Bone marrow (tissue), 2 donors: ENCODE results near the gene MESP2.

ENCODE experiments used
- DNase-seq, 2 donors: peaks; one replicate each; lab custom pipeline; 2025; lab: John Stamatoyannopoulos, UW

The MESP2 gene, protein sequence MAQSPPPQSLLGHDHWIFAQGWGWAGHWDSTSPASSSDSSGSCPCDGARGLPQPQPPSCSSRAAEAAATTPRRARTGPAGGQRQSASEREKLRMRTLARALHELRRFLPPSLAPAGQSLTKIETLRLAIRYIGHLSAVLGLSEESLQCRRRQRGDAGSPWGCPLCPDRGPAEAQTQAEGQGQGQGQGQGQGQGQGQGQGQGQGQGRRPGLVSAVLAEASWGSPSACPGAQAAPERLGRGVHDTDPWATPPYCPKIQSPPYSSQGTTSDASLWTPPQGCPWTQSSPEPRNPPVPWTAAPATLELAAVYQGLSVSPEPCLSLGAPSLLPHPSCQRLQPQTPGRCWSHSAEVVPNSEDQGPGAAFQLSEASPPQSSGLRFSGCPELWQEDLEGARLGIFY

DNA sequence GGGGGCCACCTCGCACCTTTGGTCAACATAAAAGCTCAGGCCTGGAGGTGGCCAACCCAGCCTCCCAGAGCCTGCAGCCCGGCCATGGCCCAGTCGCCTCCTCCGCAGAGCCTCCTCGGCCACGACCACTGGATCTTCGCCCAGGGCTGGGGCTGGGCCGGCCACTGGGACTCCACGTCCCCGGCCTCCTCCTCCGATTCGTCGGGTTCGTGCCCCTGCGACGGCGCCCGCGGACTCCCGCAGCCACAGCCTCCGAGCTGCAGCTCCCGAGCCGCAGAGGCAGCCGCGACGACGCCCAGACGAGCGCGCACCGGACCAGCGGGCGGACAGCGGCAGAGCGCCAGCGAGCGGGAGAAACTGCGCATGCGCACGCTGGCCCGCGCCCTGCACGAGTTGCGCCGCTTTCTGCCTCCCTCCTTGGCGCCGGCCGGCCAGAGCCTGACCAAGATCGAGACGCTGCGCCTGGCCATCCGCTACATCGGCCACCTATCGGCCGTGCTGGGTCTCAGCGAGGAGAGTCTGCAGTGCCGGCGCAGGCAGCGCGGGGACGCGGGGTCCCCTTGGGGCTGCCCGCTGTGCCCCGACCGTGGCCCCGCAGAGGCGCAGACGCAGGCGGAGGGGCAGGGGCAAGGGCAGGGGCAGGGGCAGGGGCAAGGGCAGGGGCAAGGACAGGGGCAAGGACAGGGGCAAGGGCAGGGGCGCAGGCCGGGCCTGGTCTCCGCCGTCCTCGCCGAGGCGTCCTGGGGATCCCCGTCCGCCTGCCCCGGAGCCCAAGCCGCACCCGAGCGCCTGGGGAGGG lies at the start of gene MESP2:
MESP2 (plus strand) TSS at position 59 of the 799 bp plus-strand sequence; CDS start at position 85, 26 bp downstream.
- DNase-seq, result peak in 1 of 2 donors; percentile 46

DNA sequence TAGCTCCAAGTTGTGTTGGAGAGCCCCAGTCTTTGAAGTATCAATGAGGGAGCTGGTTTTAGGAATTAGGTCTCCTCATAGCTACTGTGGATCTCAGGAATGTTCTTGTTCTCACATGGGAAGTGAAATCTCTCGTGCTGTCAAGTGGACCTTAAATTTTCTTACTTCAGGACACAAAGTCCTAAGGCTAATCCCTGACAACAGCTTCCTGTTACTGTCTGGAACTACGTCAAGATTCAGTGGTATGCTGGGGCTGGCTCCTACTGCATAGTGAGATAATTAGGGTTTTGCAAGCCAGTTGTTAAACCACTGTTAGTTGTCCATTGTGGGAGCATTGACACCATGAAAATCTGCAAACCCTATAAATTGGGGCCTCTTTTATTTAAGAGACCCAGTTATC lies 47.9 kb upstream of the MESP2 start:
- DNase-seq, result no peak

DNA sequence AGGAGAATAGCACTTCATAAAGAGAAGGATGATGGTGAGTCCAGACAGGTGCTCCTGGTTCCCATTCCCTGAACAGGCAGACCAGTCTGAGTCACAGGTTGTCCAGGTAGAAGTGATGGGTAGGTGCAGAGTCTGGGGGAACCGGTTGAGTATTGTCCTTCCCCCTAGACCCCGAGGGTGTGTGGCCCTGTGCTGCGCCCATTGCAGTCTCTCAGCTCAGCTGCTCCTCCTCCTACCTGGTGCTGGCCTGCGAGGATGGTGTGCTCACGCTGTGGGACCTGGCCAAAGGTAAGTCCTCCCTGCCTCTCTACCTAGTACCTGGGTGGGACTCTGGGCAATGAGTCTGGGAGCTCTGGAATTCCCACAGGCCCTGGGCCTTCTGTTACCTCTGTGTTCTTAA lies 44.9 kb upstream of the MESP2 start:
- DNase-seq, result no peak

DNA sequence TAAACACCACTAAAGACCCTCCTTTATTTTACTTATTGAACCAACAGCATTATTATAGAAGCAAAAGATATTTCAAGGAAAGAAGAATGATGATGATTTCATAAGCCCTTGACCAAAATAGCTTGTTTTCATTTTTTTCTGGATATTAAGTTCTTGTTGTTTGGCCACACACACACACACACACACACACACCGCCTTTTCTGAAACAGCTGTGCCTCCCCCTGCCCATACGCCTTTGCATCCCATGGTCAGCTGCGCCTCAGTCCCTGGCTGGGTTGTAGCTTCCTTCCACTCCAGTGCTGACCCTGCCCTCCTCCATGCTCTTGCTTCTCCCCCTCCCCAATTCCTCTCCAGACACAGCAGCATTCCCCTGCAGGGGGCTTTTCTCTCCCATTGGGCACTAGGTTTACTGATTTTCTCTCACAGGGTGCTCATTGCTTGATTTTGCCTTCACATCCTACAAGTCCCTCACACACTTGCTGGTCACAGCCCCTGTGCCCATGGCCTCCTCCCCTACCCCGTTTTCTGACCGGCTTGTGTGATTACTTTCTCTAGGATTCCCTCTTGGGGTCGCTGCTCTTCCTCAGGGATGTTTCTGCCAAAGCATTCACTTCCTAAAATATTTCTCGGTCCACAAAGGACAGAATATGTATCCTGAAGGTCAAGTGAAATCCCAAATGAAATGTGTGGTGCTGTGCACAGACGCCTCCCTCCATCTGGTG lies 43.5 kb upstream of the MESP2 start:
- no peak for DNase-seq

DNA sequence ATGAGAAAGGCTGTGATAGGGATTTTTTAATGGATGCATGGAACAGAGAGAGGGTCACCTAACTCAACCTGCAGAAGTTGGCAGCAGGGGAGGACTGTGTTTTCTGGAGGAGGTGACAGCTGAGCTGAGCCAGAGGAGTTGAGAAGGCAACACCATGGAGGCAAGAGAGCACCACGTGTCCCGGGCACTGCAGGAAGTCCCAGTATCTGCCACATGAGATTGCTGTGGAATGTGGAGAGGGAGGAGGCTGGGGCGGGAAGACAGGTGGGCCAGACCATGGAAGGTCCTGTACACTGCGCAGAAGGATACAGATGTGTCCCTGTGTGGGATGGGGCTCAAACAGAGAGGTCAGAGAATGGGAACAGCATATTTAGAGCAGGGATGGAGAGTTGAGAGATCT lies 40.4 kb upstream of the MESP2 start:
- no peak for DNase-seq

DNA sequence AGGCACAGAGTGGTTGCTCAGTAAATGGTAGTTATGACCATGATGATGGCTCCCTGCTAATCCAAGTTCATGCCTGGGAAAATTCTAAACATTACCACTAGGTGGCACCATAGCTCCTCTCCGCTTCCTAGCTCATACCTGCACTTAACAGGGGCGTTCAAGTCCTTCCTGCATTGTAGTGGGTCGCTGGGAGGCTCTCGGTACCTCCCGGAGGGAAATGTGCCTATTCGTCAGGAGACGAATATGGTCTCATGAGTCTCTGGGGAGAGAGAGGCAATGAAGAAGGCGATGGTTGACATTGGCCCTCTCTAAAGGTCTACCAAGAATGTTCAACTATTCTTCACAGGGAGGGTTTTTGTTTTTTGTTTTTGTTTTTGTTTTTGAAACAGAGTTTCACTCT lies 36.0 kb upstream of the MESP2 start:
- DNase-seq, result peak; percentile 6 to 67

DNA sequence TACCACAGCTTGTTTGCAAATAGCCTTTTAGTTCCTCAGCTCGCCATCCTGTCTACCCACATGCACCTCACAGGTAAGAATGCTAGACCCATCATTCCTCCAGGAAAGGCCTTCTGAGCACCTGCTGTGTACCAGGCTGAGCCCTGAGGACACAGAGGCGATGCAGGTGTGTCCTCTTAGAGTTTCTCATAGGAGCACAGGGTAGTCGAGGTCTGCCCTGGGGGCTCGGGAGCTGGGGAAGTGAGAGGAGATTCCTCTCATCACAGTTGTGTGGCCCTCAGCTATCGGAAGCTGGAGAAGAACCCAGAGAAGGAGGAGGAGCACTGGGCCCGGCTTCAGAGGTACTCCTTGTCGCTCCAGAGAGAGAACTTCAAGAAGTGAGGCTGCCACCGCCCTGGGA lies 33.1 kb upstream of the MESP2 start:
- no peak for DNase-seq

DNA sequence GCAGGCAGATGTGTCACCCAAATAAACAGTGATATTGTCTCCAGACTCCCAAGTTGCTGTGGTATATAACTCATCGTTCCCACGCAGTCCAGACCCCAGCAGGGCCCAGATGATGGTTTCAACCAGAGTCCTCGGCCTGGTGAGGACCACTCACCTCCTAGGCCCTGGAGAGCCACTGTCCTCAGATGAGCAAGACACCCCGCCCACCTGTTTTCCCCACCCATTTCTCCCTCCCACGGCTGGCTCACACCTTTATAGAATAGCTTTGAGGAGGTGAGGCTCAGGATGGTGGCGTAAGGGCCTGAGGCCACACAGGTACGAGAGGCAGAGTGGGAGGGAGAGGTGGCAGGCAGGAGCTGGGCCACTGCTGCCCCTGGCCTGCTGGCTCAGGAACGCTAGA lies 32.5 kb upstream of the MESP2 start:
- no peak for DNase-seq

DNA sequence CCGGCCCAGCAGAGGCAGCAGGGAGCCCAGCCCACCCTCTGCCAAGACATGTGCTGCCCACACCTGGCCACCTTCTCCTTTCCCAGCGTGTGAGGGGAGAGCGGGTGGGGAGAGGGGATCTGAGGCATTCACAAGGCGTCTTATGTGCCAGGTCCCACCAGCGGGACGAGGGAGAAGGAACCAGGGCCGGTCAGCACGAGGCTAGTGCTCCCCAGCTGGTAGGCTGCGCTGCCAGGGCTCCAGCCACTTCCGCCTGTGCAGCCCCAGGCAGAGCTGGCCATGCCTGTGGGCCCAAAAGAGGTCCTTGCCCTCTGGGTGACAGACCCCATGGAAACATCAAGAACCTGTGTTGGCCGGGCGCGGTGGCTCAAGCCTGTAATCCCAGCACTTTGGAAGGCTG lies 31.0 kb upstream of the MESP2 start:
- no peak for DNase-seq

DNA sequence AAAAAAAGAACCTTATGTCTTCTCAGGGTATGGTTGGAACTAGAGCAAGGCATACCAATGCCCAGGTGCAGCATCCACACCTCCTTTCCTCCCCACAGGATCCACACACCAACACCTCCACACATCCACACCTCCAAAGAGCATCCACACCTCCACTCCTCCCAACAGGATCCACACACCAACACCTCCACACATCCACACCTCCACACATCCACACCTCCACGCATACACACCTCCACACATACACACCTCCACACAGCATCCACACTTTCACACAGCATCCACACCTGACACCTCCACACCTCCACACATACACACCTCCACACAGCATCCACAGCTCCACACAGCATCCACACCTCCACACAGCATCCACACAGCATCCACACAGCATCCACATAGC lies 30.4 kb upstream of the MESP2 start:
- no peak for DNase-seq

DNA sequence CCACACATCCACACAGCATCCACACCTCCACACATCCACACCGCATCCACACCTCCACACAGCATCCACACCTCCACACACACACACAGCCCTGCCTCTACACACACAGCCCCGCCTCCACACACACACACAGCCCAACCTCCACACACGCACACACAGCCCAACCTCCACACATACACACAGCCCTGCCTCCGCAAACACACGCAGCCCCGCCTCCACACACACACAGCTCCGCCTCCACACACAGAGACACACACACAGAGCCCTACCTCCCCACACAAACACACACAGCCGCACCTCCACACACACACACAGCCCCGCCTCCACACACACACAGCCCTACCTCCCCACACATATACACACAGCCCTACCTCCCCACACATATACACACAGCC lies 29.7 kb upstream of the MESP2 start:
- no peak for DNase-seq

DNA sequence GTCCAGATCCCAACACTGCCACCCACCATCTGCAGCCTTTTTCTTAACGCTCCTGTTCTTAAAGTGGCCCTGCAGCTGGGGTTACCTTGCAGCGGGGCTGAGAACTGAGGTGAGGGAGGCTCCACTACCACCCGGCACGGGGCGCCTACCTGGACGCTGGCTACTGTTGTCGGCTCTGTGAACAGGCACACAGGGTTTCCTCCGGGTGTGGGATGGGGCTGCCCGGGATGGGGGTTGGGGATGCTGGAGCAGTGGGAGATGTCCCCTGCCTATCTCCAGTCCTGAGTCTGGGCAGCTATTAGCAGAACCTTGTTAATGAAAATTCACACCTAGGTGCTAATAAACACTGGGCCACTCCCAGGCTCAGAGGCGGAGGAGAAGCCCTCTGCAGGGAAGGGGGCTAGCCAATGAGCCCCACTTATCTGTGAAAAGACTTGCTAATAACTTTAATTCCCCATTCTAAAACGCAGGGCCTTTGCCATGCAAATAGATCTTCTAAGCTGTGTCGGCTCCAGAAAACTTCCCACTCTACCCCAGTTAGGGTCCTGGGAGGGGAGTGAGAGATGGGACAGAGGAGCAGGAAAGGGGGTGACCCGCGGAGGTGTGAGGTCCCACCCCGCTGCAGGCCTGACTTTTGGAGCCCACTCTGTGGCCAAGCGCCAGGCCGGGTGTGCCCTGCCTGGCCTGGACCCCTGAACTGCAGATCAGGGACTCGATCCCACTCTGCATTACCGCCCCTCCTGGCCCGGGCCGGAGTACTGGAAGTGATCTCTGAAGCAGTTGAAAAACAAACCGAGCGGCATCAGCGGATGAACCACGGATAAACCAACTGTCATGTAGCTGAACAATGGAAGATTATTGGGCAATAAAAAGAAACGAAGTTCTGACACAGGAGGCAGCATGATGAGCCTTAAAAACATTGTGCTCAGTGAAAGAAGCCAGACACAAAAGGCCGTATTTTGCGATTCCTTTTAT lies 28.1 kb upstream of the MESP2 start:
- no peak for DNase-seq

DNA sequence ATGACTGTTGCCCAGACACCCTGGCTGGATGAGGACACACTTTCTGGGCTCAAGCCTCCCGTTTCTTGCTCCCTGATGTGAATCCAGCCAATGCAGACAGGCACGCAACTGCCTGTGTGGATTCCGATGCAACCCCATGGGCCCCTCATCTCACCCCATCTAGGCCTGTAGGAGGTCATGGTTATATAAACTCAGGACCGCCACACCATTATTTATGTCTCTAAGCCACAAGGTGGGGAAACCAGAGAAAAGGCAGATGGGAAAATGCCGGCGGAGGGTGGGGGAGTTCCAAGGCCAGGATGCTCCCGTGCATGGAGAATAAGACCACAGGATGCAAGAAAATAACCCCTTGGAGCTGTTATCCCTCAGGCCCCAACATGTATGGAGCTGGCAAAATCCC lies 27.1 kb upstream of the MESP2 start:
- no peak for DNase-seq

DNA sequence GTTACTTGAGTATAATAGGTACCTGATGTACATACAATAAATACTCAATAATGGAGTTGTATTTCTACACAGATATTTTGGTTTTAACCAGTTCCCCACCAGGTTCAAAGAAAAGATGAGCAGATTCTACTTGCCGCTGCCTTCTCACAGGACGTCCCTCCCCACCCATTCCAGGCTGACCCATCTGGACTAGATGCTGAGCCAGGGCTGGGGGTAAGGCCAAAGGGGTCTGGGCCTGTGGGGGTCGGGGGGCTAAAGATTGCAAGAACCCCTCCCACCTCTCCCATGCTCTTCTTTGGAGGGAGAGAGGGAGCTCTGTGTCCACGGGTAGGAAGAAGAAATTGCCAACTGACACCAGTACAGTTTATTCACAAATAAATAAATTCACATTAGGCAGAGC lies 26.6 kb upstream of the MESP2 start:
- no peak for DNase-seq

DNA sequence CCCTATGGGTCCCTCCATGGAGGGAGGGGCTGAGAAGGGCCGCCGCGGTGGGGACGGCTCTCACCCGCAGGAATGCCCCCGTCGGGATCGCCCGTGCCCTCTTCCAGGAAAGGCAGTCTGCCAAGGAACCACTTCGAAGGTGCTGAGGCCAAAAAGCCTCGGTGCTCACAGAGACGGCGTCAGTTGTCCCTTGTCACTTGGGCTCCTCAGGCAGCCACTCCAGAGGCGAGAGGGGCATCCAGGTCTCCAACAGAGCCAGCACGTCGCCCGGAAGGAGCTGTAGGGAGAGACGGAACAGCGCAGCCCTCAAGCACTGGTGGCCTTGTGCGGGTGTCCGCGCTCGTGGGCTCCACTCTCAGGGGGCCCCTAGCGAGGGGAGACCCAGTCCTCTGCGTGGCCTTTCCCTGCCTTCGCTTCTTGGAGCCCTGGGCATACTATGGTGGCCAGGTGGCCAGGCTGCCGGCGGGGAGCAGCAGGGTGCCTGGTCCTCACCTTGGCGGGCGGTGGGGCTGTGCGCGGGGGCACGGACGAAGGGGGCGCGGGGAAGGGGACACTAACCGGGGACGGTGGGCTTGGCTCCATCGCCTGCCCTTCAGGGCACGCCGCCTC lies 26.1 kb upstream of the MESP2 start:
- peak in 1 of 2 donors; percentile 25 for DNase-seq

DNA sequence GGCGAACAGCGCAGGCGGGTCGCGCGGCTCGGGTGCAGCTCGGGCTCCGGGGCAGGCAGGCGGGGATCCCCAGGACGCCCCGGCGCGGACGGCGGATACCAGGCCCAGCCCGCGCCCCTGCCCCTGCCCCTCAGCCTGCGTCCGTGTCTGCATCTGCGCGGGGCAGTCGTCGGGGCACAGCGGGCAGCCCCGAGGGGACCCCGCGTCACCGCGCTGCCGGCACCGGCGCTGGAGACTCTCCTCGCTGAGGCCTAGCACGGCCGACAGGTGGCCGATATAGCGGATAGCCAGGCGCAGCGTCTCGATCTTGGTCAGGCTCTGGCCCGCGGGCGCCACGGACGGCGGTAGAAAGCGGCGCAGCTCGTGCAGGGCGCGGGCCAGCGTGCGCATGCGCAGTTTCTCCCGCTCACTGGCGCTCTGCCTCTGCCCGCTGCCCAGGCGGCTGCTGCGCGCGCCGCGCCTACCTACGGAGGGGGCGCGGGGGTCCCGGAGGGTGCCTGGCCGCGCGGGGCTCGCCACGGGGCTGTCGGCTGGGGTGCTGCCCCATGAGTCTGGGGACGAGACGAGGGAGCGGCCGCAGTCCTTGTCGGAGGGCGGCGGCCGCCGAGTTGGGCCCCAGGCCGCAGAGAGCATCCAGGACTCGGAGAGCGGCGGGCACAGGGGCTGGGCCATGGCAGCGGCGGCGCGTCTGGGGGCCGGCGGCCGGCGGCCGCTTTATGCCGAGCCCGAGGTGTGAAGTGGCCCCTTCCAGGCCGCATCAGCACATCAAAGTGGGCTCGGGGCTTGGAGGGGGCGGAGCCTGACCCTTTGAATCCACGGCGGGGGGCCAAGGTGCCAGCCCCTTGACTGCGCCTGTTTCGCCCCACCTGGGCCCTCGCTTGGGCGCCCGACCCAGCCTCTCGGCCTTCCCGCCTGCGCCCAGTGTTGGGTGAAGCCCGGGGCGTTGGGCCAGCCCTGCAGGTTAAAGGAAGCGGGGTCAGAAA lies 25.3 kb upstream of the MESP2 start, which contains the start of gene MESP1:
MESP1 (minus strand) TSS at position 690 of the 983 bp plus-strand sequence; CDS start at position 672, 18 bp downstream.
- peak; percentile 71 to 85 for DNase-seq

DNA sequence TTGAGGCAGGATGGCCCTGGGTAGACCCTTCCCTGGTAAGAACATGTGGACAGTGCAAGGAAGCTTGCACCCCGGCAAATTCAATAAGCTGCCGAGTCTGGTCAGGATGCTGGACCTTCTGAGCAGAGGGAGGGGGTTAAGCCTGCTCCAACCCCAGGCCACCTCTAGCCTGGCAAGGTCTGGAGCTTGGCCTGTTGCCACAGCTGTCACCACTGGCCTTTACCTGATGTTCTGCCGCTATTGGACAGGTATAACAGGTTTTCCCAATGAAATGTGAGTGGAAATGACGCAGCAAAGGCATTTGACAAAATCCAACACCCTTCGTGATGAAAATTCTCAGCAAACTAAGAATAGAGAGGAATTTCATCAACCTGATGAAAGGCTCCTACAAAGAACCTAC lies 24.4 kb upstream of the MESP2 start:
- no peak for DNase-seq

DNA sequence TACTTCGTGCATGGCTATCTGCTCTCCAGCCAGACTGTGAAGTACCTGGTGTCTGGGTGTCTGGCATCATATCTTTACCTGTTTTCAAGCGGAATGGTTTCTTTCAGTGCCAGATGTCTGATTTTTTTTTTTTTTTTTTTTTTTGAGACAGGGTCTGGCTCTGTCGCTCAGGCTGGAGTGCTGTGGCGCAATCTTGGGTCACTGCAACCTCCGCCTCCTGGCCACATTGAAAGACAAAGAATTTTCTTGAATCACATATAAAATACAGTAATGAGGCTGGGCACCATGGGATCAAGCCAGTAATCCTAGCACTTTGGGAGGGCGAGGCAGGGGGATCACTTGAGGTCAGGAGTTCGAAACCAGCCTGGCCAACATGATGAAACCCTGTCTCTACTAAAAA lies 22.3 kb upstream of the MESP2 start:
- DNase-seq, result no peak

DNA sequence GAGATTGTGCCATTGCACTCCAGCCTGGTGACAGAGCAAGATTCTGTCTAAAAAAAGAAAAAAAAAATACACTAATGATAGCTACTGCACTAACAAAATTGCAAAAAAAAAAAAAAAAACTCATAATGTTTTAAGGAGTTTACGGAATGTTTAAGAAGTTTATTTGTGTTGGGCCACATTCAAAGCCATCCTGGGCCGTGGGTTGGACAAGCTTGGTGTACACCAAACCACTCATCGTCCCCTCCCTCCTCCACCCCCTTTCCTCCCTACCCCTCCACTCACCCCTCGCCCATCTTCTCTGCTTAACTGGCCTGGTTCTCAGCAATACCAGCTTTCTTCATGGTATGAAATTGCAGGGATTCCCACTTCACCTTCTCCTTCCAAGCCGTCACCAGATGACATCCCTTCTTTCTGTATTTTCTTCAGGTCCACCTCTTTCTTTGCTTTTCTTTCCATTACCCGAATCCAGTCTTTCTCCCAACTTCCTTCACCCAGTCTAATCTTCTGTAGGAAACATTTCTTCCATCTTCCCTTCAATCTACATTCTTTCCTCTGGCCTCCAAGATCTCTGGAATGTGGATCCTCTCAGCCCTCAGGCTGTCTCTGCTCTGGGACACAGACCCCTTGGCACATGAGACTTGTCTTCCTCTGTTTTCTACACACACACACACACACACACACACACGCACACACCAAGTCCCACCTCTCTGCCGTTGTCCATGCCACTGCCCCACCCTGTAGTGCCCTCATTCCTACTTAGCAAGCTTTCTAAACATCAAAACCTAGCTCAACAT lies 21.6 kb upstream of the MESP2 start:
- no peak for DNase-seq
